ENCODE data around the gene TIE1. TPM values are rescaled to one million over a fixed set of nuclear protein-coding genes. Genes with fewer than 3 reads are reported as not detected.

The TIE1 gene
- total RNA-seq, 2 donors from 2014 or later = 23.6 to 51.7 TPM

DNA sequence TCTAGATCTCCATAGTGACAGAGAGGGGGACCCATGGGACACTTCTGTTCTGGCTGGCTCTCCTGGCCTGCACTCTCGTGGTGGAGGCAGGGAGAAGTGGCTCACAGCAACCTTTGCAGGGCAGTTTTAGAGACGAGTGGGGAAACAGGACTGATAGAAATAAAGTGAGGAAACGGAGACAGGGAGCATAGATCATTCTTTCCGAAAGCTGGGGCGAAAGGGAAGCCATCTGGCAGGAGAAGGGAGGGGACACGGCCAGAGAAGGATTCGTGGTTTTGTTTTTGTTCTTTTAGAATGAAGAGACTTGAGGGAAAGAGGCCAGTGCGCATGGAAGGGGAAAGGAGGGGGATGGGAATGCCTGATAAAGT, 3.5 kb downstream of the TIE1 start:
- no peaks in the 10 kb centered on the region for H3K9me3 ChIP-seq
- TF ChIP-seq, protein P1, sequence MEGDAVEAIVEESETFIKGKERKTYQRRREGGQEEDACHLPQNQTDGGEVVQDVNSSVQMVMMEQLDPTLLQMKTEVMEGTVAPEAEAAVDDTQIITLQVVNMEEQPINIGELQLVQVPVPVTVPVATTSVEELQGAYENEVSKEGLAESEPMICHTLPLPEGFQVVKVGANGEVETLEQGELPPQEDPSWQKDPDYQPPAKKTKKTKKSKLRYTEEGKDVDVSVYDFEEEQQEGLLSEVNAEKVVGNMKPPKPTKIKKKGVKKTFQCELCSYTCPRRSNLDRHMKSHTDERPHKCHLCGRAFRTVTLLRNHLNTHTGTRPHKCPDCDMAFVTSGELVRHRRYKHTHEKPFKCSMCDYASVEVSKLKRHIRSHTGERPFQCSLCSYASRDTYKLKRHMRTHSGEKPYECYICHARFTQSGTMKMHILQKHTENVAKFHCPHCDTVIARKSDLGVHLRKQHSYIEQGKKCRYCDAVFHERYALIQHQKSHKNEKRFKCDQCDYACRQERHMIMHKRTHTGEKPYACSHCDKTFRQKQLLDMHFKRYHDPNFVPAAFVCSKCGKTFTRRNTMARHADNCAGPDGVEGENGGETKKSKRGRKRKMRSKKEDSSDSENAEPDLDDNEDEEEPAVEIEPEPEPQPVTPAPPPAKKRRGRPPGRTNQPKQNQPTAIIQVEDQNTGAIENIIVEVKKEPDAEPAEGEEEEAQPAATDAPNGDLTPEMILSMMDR (IDR thresholded peaks at IDR 0.05) = no peak
- peak overlapping the region in 1 of 2 donors; percentile 69 for H3K27ac ChIP-seq
- H3K27me3 ChIP-seq = no peaks in the 10 kb centered on the region
- DNase-seq (ENCODE audit: low spot score) = no peak
- H3K36me3 ChIP-seq = no peaks in the 10 kb centered on the region
- H3K4me1 ChIP-seq = peaks cover 0 to 55% of the 10 kb centered on the region in 2 donors
- H3K4me3 ChIP-seq = peak overlapping the region in 1 of 2 donors; percentile 40

DNA sequence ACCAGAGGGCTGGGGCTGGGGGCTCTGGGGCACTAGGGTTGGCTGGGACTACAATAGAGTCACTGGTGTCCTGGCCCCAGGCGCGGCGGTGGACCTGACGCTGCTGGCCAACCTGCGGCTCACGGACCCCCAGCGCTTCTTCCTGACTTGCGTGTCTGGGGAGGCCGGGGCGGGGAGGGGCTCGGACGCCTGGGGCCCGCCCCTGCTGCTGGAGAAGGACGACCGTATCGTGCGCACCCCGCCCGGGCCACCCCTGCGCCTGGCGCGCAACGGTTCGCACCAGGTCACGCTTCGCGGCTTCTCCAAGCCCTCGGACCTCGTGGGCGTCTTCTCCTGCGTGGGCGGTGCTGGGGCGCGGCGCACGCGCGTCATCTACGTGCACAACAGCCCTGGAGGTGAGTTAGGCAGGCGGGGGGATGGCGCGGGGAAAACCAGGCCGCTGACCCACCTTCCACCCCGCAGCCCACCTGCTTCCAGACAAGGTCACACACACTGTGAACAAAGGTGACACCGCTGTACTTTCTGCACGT, 4.1 kb downstream of the TIE1 start:
- Histone ChIP-seq H3K4me3 (peak overlapping the region in 1 of 2 donors; percentile 40), H3K4me1 (peaks cover 0 to 50% of the 10 kb centered on the region in 2 donors), H3K27me3 (no peaks in the 10 kb centered on the region), H3K36me3 (no peaks in the 10 kb centered on the region), H3K27ac (no peak overlapping the region), H3K9me3 (no peaks in the 10 kb centered on the region)
- TF ChIP-seq, protein P1 (IDR thresholded peaks at IDR 0.05) = no peak
- no peak for DNase-seq (ENCODE audit: low spot score)

DNA sequence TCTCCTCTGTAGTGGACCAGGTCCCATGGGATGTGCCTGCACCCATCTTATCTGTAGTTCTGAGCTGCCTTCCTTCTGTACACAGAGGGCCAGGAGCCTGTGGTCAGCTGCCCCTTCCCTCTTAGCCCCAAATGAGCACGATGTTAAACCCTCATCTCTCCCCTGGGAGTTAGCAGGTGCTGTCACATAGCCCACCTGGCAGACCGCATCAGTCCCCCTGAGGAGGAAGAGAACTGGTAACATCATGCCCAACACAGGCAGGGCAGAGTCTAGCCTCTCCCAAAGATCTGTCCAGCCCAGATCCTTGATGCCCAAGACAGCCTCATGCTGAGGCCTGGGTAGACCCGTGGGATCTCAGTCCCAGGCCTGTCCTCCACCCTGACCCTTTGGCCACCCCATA, 4.7 kb downstream of the TIE1 start:
- no peak overlapping the region for H3K27ac ChIP-seq
- TF ChIP-seq, protein P1 (IDR thresholded peaks at IDR 0.05) = no peak
- H3K4me3 ChIP-seq = no peak overlapping the region
- no peak for DNase-seq (ENCODE audit: low spot score)
- no peaks in the 10 kb centered on the region for H3K36me3 ChIP-seq
- H3K9me3 ChIP-seq = no peaks in the 10 kb centered on the region
- no peaks in the 10 kb centered on the region for H3K27me3 ChIP-seq
- peaks cover 0 to 47% of the 10 kb centered on the region in 2 donors for H3K4me1 ChIP-seq

DNA sequence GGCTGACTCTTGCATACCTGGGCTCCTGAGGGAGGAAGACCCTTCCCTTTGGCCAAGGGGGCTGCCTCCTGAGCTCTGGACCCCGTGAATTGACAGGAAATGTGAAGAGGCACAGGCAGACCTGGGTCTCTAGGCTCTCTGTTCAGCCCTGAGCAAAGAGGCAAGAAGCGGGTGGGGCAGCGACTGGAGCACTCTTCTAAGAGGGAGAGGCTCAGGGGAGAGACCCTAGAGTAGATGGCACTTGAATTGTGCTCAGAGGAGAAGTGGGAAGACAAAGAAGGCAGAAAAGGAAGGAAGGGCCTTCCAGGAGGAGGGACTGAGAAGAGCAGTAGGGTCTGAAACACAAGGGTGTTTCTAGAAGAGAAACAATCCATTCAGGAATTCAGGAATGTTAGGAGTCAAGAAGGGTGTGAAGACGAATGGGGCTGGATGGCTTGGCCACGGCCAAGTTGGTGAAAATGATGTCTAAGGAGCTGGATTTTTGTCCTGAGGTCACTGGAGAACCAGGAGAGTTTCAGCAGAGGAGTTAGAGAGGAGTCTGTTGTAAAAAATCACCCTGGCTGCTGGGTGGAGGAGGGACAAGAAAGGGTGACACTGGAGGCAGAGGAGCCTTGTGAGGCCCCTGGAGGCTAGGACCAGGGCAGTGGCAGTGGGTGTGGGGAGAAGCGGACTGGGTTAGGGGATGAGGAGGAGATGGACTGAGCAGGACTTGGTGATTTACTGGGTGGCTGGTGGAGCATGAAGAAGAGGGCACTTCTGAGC, 5.3 kb downstream of the TIE1 start:
- Histone ChIP-seq H3K36me3 (no peaks in the 10 kb centered on the region), H3K27me3 (no peaks in the 10 kb centered on the region), H3K4me1 (peaks cover 0 to 47% of the 10 kb centered on the region in 2 donors), H3K4me3 (no peak overlapping the region), H3K9me3 (no peaks in the 10 kb centered on the region), H3K27ac (no peak overlapping the region)
- TF ChIP-seq, protein P1 (IDR thresholded peaks at IDR 0.05) = no peak
- DNase-seq (ENCODE audit: low spot score) = no peak

DNA sequence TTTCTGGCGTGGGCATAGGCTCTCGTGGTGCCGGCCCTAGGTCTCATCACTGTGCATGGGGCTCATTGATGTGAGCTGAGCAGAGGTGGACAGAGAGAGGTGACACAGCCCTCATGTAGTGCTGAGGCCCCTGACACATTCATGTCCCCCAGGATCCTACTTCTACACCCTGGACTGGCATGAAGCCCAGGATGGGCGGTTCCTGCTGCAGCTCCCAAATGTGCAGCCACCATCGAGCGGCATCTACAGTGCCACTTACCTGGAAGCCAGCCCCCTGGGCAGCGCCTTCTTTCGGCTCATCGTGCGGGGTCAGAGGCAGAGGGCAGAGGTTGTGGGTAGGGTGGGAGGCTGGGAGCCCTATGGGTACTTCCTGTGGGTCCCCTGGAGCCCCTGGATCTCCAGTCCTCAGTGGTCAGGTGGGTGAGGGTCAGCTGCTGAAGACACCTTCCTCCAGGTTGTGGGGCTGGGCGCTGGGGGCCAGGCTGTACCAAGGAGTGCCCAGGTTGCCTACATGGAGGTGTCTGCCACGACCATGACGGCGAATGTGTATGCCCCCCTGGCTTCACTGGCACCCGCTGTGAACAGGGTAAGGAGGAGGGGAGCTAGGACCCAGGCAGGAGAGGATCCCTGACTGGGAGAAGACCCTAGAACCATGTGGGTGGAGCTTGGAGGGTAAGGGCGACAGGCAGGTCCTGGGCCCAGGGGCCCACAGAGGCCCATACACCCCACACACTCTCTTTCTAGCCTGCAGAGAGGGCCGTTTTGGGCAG, 6.1 kb downstream of the TIE1 start:
- Histone ChIP-seq H3K36me3 (no peaks in the 10 kb centered on the region), H3K4me1 (peaks cover 0 to 47% of the 10 kb centered on the region in 2 donors), H3K27me3 (no peaks in the 10 kb centered on the region), H3K9me3 (no peaks in the 10 kb centered on the region), H3K27ac (no peak overlapping the region), H3K4me3 (no peak overlapping the region)
- no peak for DNase-seq (ENCODE audit: low spot score)
- TF ChIP-seq, protein P1 (IDR thresholded peaks at IDR 0.05) = no peak
